ENCODE measurements around the gene ACOT6. TPM values are rescaled to one million over a fixed set of nuclear protein-coding genes. Genes with fewer than 3 reads are reported as not detected.
"Not testable (repeated sequence)": the region's sequence is repeated elsewhere in the genome, so short reads cannot be mapped to it uniquely, and the experiment has no call there.

The ACOT6 gene
- total RNA-seq, 1 donor from 2014 or later, result not detected

GRCh38 chr14:73594491-73594890 is 17.8 kb upstream of the ACOT6 start:
- no peak for DNase-seq (ENCODE audit: extremely low read depth, low read depth, low spot score)

GRCh38 chr14:73599499-73599898 is 12.8 kb upstream of the ACOT6 start:
- DNase-seq (ENCODE audit: extremely low read depth, low read depth, low spot score), result no peak

GRCh38 chr14:73602994-73603393 is 9.3 kb upstream of the ACOT6 start:
- no peak for DNase-seq (ENCODE audit: extremely low read depth, low read depth, low spot score)

- DNase-seq (ENCODE audit: extremely low read depth, low read depth, low spot score), result no peak
Measured at GRCh38 chr14:73606271-73606670, 6.0 kb upstream of the ACOT6 start.

- no peak for DNase-seq (ENCODE audit: extremely low read depth, low read depth, low spot score)
Measured at GRCh38 chr14:73607241-73607640, 5.1 kb upstream of the ACOT6 start.

- no peak for DNase-seq (ENCODE audit: extremely low read depth, low read depth, low spot score)
Measured at GRCh38 chr14:73610687-73611086, 1.6 kb upstream of the ACOT6 start.

- no peak for DNase-seq (ENCODE audit: extremely low read depth, low read depth, low spot score)
Measured at GRCh38 chr14:73613046-73613383, 698 bp downstream of the ACOT6 start.

GRCh38 chr14:73613419-73613963 is 1.2 kb downstream of the ACOT6 start:
- no peak for DNase-seq (ENCODE audit: extremely low read depth, low read depth, low spot score)

GRCh38 chr14:73616831-73617230 is 4.5 kb downstream of the ACOT6 start:
- DNase-seq (ENCODE audit: extremely low read depth, low read depth, low spot score), result no peak

- DNase-seq (ENCODE audit: extremely low read depth, low read depth, low spot score), result no peak
Measured at GRCh38 chr14:73619524-73619923, 7.2 kb downstream of the ACOT6 start.

GRCh38 chr14:73620268-73620667 is 8.0 kb downstream of the ACOT6 start:
- no peak for DNase-seq (ENCODE audit: extremely low read depth, low read depth, low spot score)

- DNase-seq (ENCODE audit: extremely low read depth, low read depth, low spot score), result no peak
Measured at GRCh38 chr14:73623504-73624054, 11.3 kb downstream of the ACOT6 start.

- no peak for DNase-seq (ENCODE audit: extremely low read depth, low read depth, low spot score)
Measured at GRCh38 chr14:73625706-73626105, 13.4 kb downstream of the ACOT6 start.

- DNase-seq (ENCODE audit: extremely low read depth, low read depth, low spot score), result no peak
Measured at GRCh38 chr14:73627151-73627558, 14.8 kb downstream of the ACOT6 start.

- DNase-seq (ENCODE audit: extremely low read depth, low read depth, low spot score), result no peak
Measured at GRCh38 chr14:73630009-73630780, 17.9 kb downstream of the ACOT6 start.

GRCh38 chr14:73633116-73634010 is 21.0 kb downstream of the ACOT6 start:
- no peak for DNase-seq (ENCODE audit: extremely low read depth, low read depth, low spot score)

- DNase-seq (ENCODE audit: extremely low read depth, low read depth, low spot score), result no peak
Measured at GRCh38 chr14:73634011-73634833, 21.9 kb downstream of the ACOT6 start.

GRCh38 chr14:73636355-73636754 is 24.0 kb downstream of the ACOT6 start:
- DNase-seq (ENCODE audit: extremely low read depth, low read depth, low spot score), result not testable (repeated sequence)

GRCh38 chr14:73637830-73638229 is 25.5 kb downstream of the ACOT6 start:
- DNase-seq (ENCODE audit: extremely low read depth, low read depth, low spot score), result no peak

GRCh38 chr14:73640796-73641365 is 28.6 kb downstream of the ACOT6 start:
- no peak for DNase-seq (ENCODE audit: extremely low read depth, low read depth, low spot score)

Measured in glomerular endothelial cell (primary cell).